ENCODE measurements around the gene GINS1. TPM values are rescaled to one million over a fixed set of nuclear protein-coding genes. Genes with fewer than 3 reads are reported as not detected.

The GINS1 gene
- total RNA-seq, 2 experiments from 2014 or later: 22.8 to 29.9 TPM

DNA sequence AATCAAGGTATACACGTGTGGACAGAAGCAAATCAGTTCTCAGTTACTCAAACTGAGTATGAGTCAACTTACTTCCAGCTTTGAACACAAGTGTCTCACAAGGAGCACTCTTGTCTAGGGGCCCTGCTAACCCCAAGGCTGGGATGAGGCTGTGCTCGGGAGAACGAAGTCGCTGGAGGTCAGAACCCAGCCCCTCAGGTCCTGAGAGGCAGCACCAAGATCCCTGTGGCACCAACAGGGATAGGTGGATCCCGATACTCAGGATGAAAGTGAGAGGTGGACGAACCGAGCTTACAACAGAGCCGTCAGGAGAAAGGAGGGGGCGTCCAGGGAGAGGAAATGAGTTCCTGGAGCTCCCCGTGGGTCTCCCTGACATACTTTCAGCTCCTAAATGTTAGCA is 85.7 kb downstream of the GINS1 start:
- Histone ChIP-seq H3K9me2 (ENCODE audit: insufficient read depth, low read length) (no peaks in the 10 kb centered on the region), H3K79me2 (ENCODE audit: insufficient read depth, low read depth, low read length) (no peaks in the 10 kb centered on the region), H4K20me1 (ENCODE audit: insufficient read depth, low read length) (no peaks in the 10 kb centered on the region), H3K4me2 (ENCODE audit: low read length) (no peak overlapping the region), H2AFZ (ENCODE audit: low read length) (no peak overlapping the region), H3K4me3 (ENCODE audit: low read depth, low read length, poor library complexity, severe bottlenecking) (no peak overlapping the region), H3K27ac (ENCODE audit: low read depth, low read length, poor library complexity, severe bottlenecking) (no peak overlapping the region), H3K9me3 (ENCODE audit: low read length) (no peaks in the 10 kb centered on the region), H3K4me1 (ENCODE audit: insufficient read depth, low read length, poor library complexity, severe bottlenecking) (no peaks in the 10 kb centered on the region), H3K36me3 (ENCODE audit: insufficient read depth, low read length) (no peaks in the 10 kb centered on the region)
- BruUV-seq (replicated peaks): no TSS peak
- no peak for TF ChIP-seq EZH2phosphoT487 (IDR thresholded peaks at IDR 0.05; ENCODE audit: borderline replicate concordance, low read depth, low read length)
- TF ChIP-seq, protein P1, sequence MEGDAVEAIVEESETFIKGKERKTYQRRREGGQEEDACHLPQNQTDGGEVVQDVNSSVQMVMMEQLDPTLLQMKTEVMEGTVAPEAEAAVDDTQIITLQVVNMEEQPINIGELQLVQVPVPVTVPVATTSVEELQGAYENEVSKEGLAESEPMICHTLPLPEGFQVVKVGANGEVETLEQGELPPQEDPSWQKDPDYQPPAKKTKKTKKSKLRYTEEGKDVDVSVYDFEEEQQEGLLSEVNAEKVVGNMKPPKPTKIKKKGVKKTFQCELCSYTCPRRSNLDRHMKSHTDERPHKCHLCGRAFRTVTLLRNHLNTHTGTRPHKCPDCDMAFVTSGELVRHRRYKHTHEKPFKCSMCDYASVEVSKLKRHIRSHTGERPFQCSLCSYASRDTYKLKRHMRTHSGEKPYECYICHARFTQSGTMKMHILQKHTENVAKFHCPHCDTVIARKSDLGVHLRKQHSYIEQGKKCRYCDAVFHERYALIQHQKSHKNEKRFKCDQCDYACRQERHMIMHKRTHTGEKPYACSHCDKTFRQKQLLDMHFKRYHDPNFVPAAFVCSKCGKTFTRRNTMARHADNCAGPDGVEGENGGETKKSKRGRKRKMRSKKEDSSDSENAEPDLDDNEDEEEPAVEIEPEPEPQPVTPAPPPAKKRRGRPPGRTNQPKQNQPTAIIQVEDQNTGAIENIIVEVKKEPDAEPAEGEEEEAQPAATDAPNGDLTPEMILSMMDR (conservative IDR thresholded peaks at IDR 0.05; ENCODE audit: low read length): no peak
- DNase-seq (ENCODE audit: low spot score): no peak
- CTCF ChIA-PET (ENCODE audit: unreplicated experiment): no interaction called here
- intact Hi-C loops (cut with micrococcal nuclease; ENCODE audit: unreplicated experiment): no loop called here
- POLR2A ChIA-PET: interaction anchor here (0.6 kb wide), 1 partner anchor 70 kb away, joined by 3 read pairs; no protein-coding TSS in a partner anchor

GRCh38 chr20:25493748-25494505 is 86.5 kb downstream of the GINS1 start:
- no peak for DNase-seq (ENCODE audit: low spot score)
- Histone ChIP-seq H3K79me2 (ENCODE audit: insufficient read depth, low read depth, low read length) (no peaks in the 10 kb centered on the region), H3K4me3 (ENCODE audit: low read depth, low read length, poor library complexity, severe bottlenecking) (no peak overlapping the region), H3K27ac (ENCODE audit: low read depth, low read length, poor library complexity, severe bottlenecking) (no peak overlapping the region), H3K4me2 (ENCODE audit: low read length) (no peak overlapping the region), H3K9me3 (ENCODE audit: low read length) (no peaks in the 10 kb centered on the region), H3K4me1 (ENCODE audit: insufficient read depth, low read length, poor library complexity, severe bottlenecking) (no peaks in the 10 kb centered on the region), H3K9me2 (ENCODE audit: insufficient read depth, low read length) (no peaks in the 10 kb centered on the region), H4K20me1 (ENCODE audit: insufficient read depth, low read length) (no peaks in the 10 kb centered on the region), H2AFZ (ENCODE audit: low read length) (no peak overlapping the region), H3K36me3 (ENCODE audit: insufficient read depth, low read length) (no peaks in the 10 kb centered on the region)
- BruUV-seq (replicated peaks): no TSS peak
- intact Hi-C loops (cut with micrococcal nuclease; ENCODE audit: unreplicated experiment): no loop called here
- CTCF ChIA-PET (ENCODE audit: unreplicated experiment): no interaction called here
- no peak for TF ChIP-seq EZH2phosphoT487 (IDR thresholded peaks at IDR 0.05; ENCODE audit: borderline replicate concordance, low read depth, low read length)
- TF ChIP-seq, protein P1 (conservative IDR thresholded peaks at IDR 0.05; ENCODE audit: low read length): no peak
- POLR2A ChIA-PET: no interaction called here

GRCh38 chr20:25494506-25495188 is 87.2 kb downstream of the GINS1 start:
- Histone ChIP-seq H4K20me1 (ENCODE audit: insufficient read depth, low read length) (no peaks in the 10 kb centered on the region), H2AFZ (ENCODE audit: low read length) (no peak overlapping the region), H3K9me3 (ENCODE audit: low read length) (no peaks in the 10 kb centered on the region), H3K4me3 (ENCODE audit: low read depth, low read length, poor library complexity, severe bottlenecking) (no peak overlapping the region), H3K79me2 (ENCODE audit: insufficient read depth, low read depth, low read length) (no peaks in the 10 kb centered on the region), H3K4me1 (ENCODE audit: insufficient read depth, low read length, poor library complexity, severe bottlenecking) (no peaks in the 10 kb centered on the region), H3K27ac (ENCODE audit: low read depth, low read length, poor library complexity, severe bottlenecking) (no peak overlapping the region), H3K9me2 (ENCODE audit: insufficient read depth, low read length) (no peaks in the 10 kb centered on the region), H3K36me3 (ENCODE audit: insufficient read depth, low read length) (no peaks in the 10 kb centered on the region), H3K4me2 (ENCODE audit: low read length) (no peak overlapping the region)
- no peak for TF ChIP-seq EZH2phosphoT487 (IDR thresholded peaks at IDR 0.05; ENCODE audit: borderline replicate concordance, low read depth, low read length)
- TF ChIP-seq, protein P1 (conservative IDR thresholded peaks at IDR 0.05; ENCODE audit: low read length): no peak
- CTCF ChIA-PET (ENCODE audit: unreplicated experiment): no interaction called here
- intact Hi-C loops (cut with micrococcal nuclease; ENCODE audit: unreplicated experiment): no loop called here
- POLR2A ChIA-PET: no interaction called here
- no peak for DNase-seq (ENCODE audit: low spot score)
- no TSS peak for BruUV-seq (replicated peaks)

Data from OCI-LY7 (cell line).